Adrenal gland (tissue), 12 donors: ENCODE results near the gene IFRD2. TPM values are rescaled to one million over a fixed set of nuclear protein-coding genes. Genes with fewer than 3 reads are reported as not detected.
"Not testable (repeated sequence)": the region's sequence is repeated elsewhere in the genome, so short reads cannot be mapped to it uniquely, and the experiment has no call there.

ENCODE experiments used
- DNase-seq, 7 donors: peaks; one replicate each; pipeline ENCODE4 v3.0.0-alpha.2; 2019 to 2020
- H3K27ac ChIP-seq, 5 donors: fragments of 200-600 bp; sonication (generic) in 4 of 5; 1 replicate in 3 of 5; 2 replicates in 2 of 5; pipeline versions ENCODE4 v1.5.1 to v1.8.0; 2016 to 2020; ENCODE audit warnings: mild to moderate bottlenecking in 1 of 5
- H3K27me3 ChIP-seq: fragments of 200-600 bp; 2 replicates; pipeline ENCODE4 v1.8.0; 2021
- H3K36me3 ChIP-seq, 2 donors: fragments of 200-600 bp; replicated peaks in 1 of 2; 1 replicate in 1 of 2; 2 replicates in 1 of 2; pipeline versions ENCODE4 v1.5.1 to v1.8.0; 2018 to 2022
- H3K4me1 ChIP-seq, 2 donors: fragments of 200-600 bp; replicated peaks in 1 of 2; 1 replicate in 1 of 2; 2 replicates in 1 of 2; pipeline versions ENCODE4 v1.5.1 to v1.8.0; 2018 to 2021
- H3K4me3 ChIP-seq, 4 donors: fragments of 200-600 bp; sonication (generic) in 3 of 4; one replicate each; pipeline ENCODE4 v1.5.1; 2016 to 2018
- H3K9me3 ChIP-seq, 3 donors: fragments of 200-600 bp; sonication (generic) in 1 of 3; replicated peaks in 1 of 3; 1 replicate in 2 of 3; 2 replicates in 1 of 3; pipeline versions ENCODE4 v1.5.1 to v1.8.0; 2016 to 2021
- POLR2A ChIP-seq, 2 donors: fragments of 450-650 bp; IDR thresholded peaks; one replicate each; pipeline ENCODE4 v1.6.1; 2017; ENCODE audit warnings: antibody characterized with exemption in 2 of 2, mild to moderate bottlenecking in 2 of 2, moderate library complexity in 1 of 2
- WGBS, 4 donors: extraction: QIAGEN DNeasy Blood & Tissue Kit in 2 of 4; methylation state at CpG; one replicate each; pipeline versions ENCODE4 v1.1.5 to v1.1.7; 2013 to 2017; 5-methylcytosine and 5-hydroxymethylcytosine counted together
- intact Hi-C, 2 donors: fragments of 100-400 bp; cut with DNase I; formaldehyde crosslinking; loops; one replicate each; pipeline versions ENCODE4 v1.14.1 to v1.15.0; 2022 to 2023
- polyA plus RNA-seq, 3 donors: library from polyadenylated mRNA; stranded (reverse); fragments of 200-250 nt in 2 of 3; fragments of 350-450 nt in 1 of 3; fragmentation: Illumina TruSeq in 1 of 3; extraction: RNeasy Lipid Tissue Mini Kit (QIAGEN cat#74804) in 1 of 3; gene quantifications; one replicate each; pipeline ENCODE4 v1.2.3, GENCODE V29; 2013 to 2014
- total RNA-seq, 9 donors: library from RNA; depleted of rRNA in 4 of 9; stranded (reverse); fragments of >200 nt in 4 of 9; fragments of 120-200 nt in 1 of 9; fragmentation: NEBNext Ultra II Directional in 1 of 9; extraction: Animal tissue kit (Norgen Biotek cat#: 25700) in 1 of 9; gene quantifications; one replicate each; pipeline versions ENCODE4 v1.1.0 to v1.2.4, GENCODE V29; 2013 to 2023
- TF ChIP-seq, protein P1 (sequence below), 6 experiments: fragments of 450-650 bp in 4 of 6; fragments of 200-600 bp in 2 of 6; sonication (generic) in 1 of 6; IDR thresholded peaks; 1 replicate in 5 of 6; 2 replicates in 1 of 6; pipeline versions ENCODE4 v1.5.1 to v1.8.0; 2016 to 2021; ENCODE audit warnings: antibody characterized with exemption in 6 of 6, mild to moderate bottlenecking in 2 of 6, moderate library complexity in 1 of 6
- donor health status: healthy with polysubstance abuse.
- donor health status: Bipolar disorder and iron deficiency.
- donor health status: DM: yes; HTN: yes; CAD: no.
- donor health status: DM: no; HTN: no; CAD: no.
- donor health status: DM: no; HTN: no; CAD: no.
- donor health status: DM: yes; HTN: yes; CAD: no.

Gene IFRD2
- total and polyA plus RNA-seq, 12 donors = 31.6 to 182 (median 56.8) TPM

DNA sequence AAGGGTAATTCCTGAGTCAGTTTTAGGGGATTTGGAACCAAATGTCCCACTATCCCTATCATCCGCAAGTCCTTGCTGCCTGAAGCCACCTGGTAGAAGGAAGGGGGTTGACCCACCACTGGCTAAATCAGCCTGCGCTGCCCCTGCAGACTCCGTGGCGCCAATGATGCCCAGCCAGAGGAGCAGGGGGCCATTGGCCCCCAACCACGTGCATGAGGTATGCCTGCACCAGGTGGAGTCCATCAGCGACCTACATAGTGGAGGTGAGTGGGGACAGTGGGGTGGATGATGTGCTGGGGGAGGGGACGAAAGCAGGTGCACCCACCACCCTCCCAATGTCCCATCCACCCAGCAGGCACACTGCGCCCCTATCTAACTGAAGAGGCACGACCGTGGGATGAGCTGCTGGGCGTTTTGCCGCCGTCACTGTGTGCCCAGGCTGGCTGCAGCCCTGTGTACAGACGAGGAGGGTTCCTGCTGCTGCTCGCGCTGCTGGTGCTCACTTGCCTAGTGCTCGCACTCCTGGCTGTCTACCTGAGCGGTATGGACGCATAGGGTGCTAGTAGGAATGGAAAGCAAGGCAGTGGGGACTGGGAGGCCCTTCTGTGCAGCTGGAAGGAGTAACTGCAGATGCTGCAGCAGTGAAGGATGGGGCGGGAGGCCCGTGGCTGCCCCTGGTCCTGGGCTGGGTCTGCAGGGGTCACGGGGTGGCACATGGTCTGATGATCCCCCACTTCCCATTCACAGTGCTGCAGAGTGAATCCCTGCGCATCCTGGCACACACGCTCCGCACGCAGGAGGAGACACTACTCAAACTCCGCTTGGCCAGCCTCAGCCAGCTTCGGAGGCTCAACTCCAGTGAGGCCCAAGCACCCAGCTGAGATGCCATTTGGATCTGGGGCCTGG, 5.7 kb downstream of the IFRD2 start:
- WGBS, 4 donors = 87 to 91% (median 88%) methylated on average over 18 to 28 of the region's 28 CpGs

GRCh38 chr3:50284121-50284520, 8.1 kb downstream of the IFRD2 start:
- not testable (repeated sequence) for H3K9me3 ChIP-seq, H3K27me3 ChIP-seq, H3K27ac ChIP-seq, H3K4me1 ChIP-seq, H3K4me3 ChIP-seq, DNase-seq
- peaks cover 0 to 19% of the 10 kb centered on the region in 2 donors for H3K36me3 ChIP-seq
- WGBS, 4 donors = 66 to 73% (median 70%) methylated on average over 6 of the region's 6 CpGs
- intact Hi-C loops = loop anchor here in 1 of 2 donors (10.0 kb wide), 1 partner anchor 159 kb away; no protein-coding TSS in a partner anchor

More for the DNA sequence above, 5.7 kb downstream of the IFRD2 start:
- no peaks in the 10 kb centered on the region for H3K27me3 ChIP-seq
- H3K4me1 ChIP-seq = peaks cover 5 to 7% of the 10 kb centered on the region in 2 donors
- no peak overlapping the region for H3K27ac ChIP-seq
- H3K36me3 ChIP-seq = peaks cover 0 to 30% of the 10 kb centered on the region in 2 donors
- intact Hi-C loops = loop anchor here in 1 of 2 donors (5.0 to 10.0 kb wide), 2 partner anchors 46 to 162 kb away; no protein-coding TSS in a partner anchor
- no peak for DNase-seq
- TF ChIP-seq POLR2A (IDR thresholded peaks at IDR 0.05) = no peak
- TF ChIP-seq, protein P1, sequence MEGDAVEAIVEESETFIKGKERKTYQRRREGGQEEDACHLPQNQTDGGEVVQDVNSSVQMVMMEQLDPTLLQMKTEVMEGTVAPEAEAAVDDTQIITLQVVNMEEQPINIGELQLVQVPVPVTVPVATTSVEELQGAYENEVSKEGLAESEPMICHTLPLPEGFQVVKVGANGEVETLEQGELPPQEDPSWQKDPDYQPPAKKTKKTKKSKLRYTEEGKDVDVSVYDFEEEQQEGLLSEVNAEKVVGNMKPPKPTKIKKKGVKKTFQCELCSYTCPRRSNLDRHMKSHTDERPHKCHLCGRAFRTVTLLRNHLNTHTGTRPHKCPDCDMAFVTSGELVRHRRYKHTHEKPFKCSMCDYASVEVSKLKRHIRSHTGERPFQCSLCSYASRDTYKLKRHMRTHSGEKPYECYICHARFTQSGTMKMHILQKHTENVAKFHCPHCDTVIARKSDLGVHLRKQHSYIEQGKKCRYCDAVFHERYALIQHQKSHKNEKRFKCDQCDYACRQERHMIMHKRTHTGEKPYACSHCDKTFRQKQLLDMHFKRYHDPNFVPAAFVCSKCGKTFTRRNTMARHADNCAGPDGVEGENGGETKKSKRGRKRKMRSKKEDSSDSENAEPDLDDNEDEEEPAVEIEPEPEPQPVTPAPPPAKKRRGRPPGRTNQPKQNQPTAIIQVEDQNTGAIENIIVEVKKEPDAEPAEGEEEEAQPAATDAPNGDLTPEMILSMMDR (IDR thresholded peaks at IDR 0.05) = no peak
- no peaks in the 10 kb centered on the region for H3K9me3 ChIP-seq
- H3K4me3 ChIP-seq = no peak overlapping the region

GRCh38 chr3:50279255-50280016, 12.8 kb downstream of the IFRD2 start:
- no peaks in the 10 kb centered on the region for H3K9me3 ChIP-seq
- TF ChIP-seq, protein P1 (IDR thresholded peaks at IDR 0.05) = no peak
- TF ChIP-seq POLR2A (IDR thresholded peaks at IDR 0.05) = no peak
- intact Hi-C loops = loop anchor here (5.0 to 10.0 kb wide), 2 partner anchors 87 to 155 kb away; partner anchors contain the start of gene GNAT1 (in 1 of the 2)
- H3K27me3 ChIP-seq = peaks cover 4% of the 10 kb centered on the region
- DNase-seq = peak in 2 of 7 donors; percentile 8 to 21
- no peak overlapping the region for H3K4me3 ChIP-seq
- H3K36me3 ChIP-seq = peaks cover 0 to 24% of the 10 kb centered on the region in 2 donors
- H3K27ac ChIP-seq = no peak overlapping the region
- 88 to 95% (median 91%) methylated on average over 6 to 8 of the region's 8 CpGs for WGBS, 4 donors
- H3K4me1 ChIP-seq = peaks cover 0 to 7% of the 10 kb centered on the region in 2 donors

GRCh38 chr3:50278880-50279224, 13.4 kb downstream of the IFRD2 start, which contains the start of gene LSMEM2:
LSMEM2 (plus strand) TSS chr3:50279087; CDS start chr3:50279114, 27 bp downstream.
- H3K4me3 ChIP-seq = no peak within 1 kb of the TSS
- no peaks in the 10 kb centered on the region for H3K9me3 ChIP-seq
- H3K4me1 ChIP-seq = peaks cover 0 to 12% of the 10 kb centered on the region in 2 donors
- no peak within 1 kb of the TSS for H3K27ac ChIP-seq
- peaks cover 0 to 27% of the 10 kb centered on the region in 2 donors for H3K36me3 ChIP-seq
- intact Hi-C loops = loop anchor here in 1 of 2 donors (5.0 to 10.0 kb wide), 2 partner anchors 87 to 154 kb away; partner anchors contain the start of gene GNAT1
- peaks cover 4% of the 10 kb centered on the region for H3K27me3 ChIP-seq
- DNase-seq = peak in 1 of 7 donors; percentile 21
- WGBS, 4 donors = 40 to 100% (median 44%) methylated on average over 1 to 2 of the region's 2 CpGs
- TF ChIP-seq POLR2A (IDR thresholded peaks at IDR 0.05) = no peak
- TF ChIP-seq, protein P1 (IDR thresholded peaks at IDR 0.05) = no peak
